ENCODE data around the gene METTL21A. TPM values are rescaled to one million over a fixed set of nuclear protein-coding genes. Genes with fewer than 3 reads are reported as not detected.

Gene METTL21A
- total and polyA plus RNA-seq, 9 of the 15 experiments (the other 6 are each of a cell fraction or from before 2014, with no cell fraction given) = 9.1 to 46.5 (median 37.4) TPM

DNA sequence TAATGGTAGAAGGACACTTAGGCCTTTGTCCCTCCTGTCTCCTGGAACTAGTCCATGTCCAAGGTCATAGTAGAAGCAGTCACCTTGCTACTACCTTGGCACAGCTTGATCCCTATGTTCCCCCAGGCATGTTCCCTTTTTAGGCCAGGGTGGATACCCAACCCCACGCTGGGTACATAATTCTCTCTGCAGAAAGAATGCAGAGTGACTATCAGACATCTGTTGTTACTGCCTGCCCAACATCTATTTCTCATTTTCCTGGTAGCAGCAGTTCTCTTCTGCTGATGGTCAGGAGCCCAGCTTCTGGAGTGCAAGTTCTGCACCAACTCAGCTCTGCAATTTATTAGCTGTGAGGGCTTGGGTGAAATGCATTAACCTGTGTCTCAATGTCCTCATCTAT is 4.4 kb upstream of the METTL21A start:
- Histone ChIP-seq H3K9ac (ENCODE audit: insufficient read depth in 1 of 2, low read depth in 2 of 2, low read length in 2 of 2) (no peak overlapping the region), H2AFZ (ENCODE audit: low read depth, low read length) (no peak overlapping the region), H3K36me3 (ENCODE audit: control insufficient read depth, insufficient read depth, low read length) (no peaks in the 10 kb centered on the region), H3K9me3 (replicated peaks; ENCODE audit: control insufficient read depth, insufficient read depth, low read depth, low read length) (no peaks in the 10 kb centered on the region), H3K4me1 (replicated peaks in 1 of 2; ENCODE audit: control insufficient read depth in 2 of 2, insufficient read depth in 2 of 2, low read length in 2 of 2) (peaks cover 11 to 26% of the 10 kb centered on the region in 2 experiments; a peak in 4 of 5 replicates), H3K27me3 (ENCODE audit: control insufficient read depth in 2 of 2, insufficient read depth in 2 of 2, low read length in 2 of 2) (no peaks in the 10 kb centered on the region), H3K4me3 (no peak overlapping the region), H3K4me2 (ENCODE audit: insufficient read depth, low read length) (no peak overlapping the region), H3K79me2 (ENCODE audit: control insufficient read depth, insufficient read depth, low read length) (peaks cover 2% of the 10 kb centered on the region; the same call in 1 of the 3 replicates), H3K27ac (ENCODE audit: extremely low read depth, low read depth, low read length) (no peak overlapping the region), H3K9me1 (ENCODE audit: control insufficient read depth, insufficient read depth, low read length) (no peaks in the 10 kb centered on the region), H4K20me1 (replicated peaks; ENCODE audit: control insufficient read depth, insufficient read depth, low read length) (no peaks in the 10 kb centered on the region)
- BruUV-seq (replicated peaks) = no TSS peak
- WGBS (ENCODE audit: insufficient coverage, low coverage, missing lambda C conversion rate) = 46% methylated on average over 1 of the region's 1 CpG
- DNase-seq (ENCODE audit: extremely low read depth in 1 of 4, low spot score in 3 of 4) (no peak), ATAC-seq (no peak), FAIRE-seq (no peak)
- CTCF ChIA-PET (ENCODE audit: low intra/inter-chr PET ratio) = no interaction called here
- in situ Hi-C loops (cut with MboI) = no loop called here
- POLR2A ChIA-PET = no interaction called here
- intact Hi-C loops (cut with micrococcal nuclease) = loop anchor here (5.0 to 10.0 kb wide), 4 partner anchors 118 to 413 kb away; no protein-coding TSS in a partner anchor
- TF ChIP-seq E2F3 (CRISPR knock-in tag; IDR thresholded peaks at IDR 0.05) (no peak), MECOM (CRISPR knock-in tag; IDR thresholded peaks at IDR 0.05) (no peak), PHB2 (IDR thresholded peaks at IDR 0.05; ENCODE audit: low read depth) (no peak), LEF1 (IDR thresholded peaks at IDR 0.05) (no peak), SAP30 (IDR thresholded peaks at IDR 0.05; ENCODE audit: borderline replicate concordance, insufficient read depth, low read depth, low read length, poor library complexity, severe bottlenecking) (no peak), EP400 (IDR thresholded peaks at IDR 0.05) (no peak), HNRNPUL1 (IDR thresholded peaks at IDR 0.05; ENCODE audit: low read length) (no peak)
- TF ChIP-seq, protein P1, sequence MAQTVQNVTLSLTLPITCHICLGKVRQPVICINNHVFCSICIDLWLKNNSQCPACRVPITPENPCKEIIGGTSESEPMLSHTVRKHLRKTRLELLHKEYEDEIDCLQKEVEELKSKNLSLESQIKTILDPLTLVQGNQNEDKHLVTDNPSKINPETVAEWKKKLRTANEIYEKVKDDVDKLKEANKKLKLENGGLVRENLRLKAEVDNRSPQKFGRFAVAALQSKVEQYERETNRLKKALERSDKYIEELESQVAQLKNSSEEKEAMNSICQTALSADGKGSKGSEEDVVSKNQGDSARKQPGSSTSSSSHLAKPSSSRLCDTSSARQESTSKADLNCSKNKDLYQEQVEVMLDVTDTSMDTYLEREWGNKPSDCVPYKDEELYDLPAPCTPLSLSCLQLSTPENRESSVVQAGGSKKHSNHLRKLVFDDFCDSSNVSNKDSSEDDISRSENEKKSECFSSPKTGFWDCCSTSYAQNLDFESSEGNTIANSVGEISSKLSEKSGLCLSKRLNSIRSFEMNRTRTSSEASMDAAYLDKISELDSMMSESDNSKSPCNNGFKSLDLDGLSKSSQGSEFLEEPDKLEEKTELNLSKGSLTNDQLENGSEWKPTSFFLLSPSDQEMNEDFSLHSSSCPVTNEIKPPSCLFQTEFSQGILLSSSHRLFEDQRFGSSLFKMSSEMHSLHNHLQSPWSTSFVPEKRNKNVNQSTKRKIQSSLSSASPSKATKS (CRISPR knock-in tag; IDR thresholded peaks at IDR 0.05) = no peak
- TF ChIP-seq, protein P2, sequence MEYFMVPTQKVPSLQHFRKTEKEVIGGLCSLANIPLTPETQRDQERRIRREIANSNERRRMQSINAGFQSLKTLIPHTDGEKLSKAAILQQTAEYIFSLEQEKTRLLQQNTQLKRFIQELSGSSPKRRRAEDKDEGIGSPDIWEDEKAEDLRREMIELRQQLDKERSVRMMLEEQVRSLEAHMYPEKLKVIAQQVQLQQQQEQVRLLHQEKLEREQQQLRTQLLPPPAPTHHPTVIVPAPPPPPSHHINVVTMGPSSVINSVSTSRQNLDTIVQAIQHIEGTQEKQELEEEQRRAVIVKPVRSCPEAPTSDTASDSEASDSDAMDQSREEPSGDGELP (CRISPR knock-in tag; IDR thresholded peaks at IDR 0.05; ENCODE audit: borderline replicate concordance) = no peak
- TF ChIP-seq, protein P3, sequence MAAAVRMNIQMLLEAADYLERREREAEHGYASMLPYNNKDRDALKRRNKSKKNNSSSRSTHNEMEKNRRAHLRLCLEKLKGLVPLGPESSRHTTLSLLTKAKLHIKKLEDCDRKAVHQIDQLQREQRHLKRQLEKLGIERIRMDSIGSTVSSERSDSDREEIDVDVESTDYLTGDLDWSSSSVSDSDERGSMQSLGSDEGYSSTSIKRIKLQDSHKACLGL (CRISPR knock-in tag; IDR thresholded peaks at IDR 0.05; ENCODE audit: borderline replicate concordance, poor library complexity, severe bottlenecking) = no peak
- TF ChIP-seq, protein P4, sequence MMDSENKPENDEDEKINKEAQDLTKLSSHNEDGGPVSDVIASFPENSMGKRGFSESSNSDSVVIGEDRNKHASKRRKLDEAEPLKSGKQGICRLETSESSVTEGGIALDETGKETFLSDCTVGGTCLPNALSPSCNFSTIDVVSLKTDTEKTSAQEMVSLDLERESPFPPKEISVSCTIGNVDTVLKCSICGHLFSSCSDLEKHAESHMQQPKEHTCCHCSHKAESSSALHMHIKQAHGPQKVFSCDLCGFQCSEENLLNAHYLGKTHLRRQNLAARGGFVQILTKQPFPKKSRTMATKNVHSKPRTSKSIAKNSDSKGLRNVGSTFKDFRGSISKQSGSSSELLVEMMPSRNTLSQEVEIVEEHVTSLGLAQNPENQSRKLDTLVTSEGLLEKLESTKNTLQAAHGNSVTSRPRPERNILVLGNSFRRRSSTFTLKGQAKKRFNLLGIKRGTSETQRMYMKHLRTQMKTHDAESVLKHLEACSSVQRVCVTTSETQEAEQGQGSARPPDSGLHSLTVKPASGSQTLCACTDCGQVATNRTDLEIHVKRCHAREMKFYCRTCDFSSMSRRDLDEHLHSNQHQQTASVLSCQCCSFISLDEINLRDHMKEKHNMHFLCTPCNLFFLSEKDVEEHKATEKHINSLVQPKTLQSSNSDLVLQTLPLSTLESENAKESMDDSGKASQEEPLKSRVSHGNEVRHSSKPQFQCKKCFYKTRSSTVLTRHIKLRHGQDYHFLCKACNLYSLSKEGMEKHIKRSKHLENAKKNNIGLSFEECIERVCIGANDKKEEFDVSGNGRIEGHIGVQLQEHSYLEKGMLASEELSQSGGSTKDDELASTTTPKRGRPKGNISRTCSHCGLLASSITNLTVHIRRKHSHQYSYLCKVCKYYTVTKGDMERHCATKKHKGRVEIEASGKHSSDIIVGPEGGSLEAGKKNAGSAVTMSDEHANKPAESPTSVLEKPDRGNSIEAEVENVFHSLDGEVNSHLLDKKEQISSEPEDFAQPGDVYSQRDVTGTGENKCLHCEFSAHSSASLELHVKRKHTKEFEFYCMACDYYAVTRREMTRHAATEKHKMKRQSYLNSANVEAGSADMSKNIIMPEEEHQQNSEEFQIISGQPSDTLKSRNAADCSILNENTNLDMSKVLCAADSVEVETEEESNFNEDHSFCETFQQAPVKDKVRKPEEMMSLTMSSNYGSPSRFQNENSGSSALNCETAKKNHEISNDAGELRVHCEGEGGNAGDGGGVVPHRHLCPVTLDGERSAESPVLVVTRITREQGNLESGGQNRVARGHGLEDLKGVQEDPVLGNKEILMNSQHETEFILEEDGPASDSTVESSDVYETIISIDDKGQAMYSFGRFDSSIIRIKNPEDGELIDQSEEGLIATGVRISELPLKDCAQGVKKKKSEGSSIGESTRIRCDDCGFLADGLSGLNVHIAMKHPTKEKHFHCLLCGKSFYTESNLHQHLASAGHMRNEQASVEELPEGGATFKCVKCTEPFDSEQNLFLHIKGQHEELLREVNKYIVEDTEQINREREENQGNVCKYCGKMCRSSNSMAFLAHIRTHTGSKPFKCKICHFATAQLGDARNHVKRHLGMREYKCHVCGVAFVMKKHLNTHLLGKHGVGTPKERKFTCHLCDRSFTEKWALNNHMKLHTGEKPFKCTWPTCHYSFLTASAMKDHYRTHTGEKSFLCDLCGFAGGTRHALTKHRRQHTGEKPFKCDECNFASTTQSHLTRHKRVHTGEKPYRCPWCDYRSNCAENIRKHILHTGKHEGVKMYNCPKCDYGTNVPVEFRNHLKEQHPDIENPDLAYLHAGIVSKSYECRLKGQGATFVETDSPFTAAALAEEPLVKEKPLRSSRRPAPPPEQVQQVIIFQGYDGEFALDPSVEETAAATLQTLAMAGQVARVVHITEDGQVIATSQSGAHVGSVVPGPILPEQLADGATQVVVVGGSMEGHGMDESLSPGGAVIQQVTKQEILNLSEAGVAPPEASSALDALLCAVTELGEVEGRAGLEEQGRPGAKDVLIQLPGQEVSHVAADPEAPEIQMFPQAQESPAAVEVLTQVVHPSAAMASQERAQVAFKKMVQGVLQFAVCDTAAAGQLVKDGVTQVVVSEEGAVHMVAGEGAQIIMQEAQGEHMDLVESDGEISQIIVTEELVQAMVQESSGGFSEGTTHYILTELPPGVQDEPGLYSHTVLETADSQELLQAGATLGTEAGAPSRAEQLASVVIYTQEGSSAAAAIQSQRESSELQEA (IDR thresholded peaks at IDR 0.05; ENCODE audit: low read depth) = no peak

All from K562 (cell line).